H1 (cell line): Measurements from ENCODE around the gene CLDN24. TPM values are rescaled to one million over a fixed set of nuclear protein-coding genes. Genes with fewer than 3 reads are reported as not detected.

Experiments
- CTCF ChIA-PET: fragments of 300-600 bp; sonication (Branson Sonifier 250); formaldehyde crosslinking; loops from one replicate; lab custom pipeline; 2021; ENCODE audit not compliant: partially characterized antibody; lab: Charles Lee
- POLR2A ChIA-PET: fragments of 300-600 bp; sonication (Branson Sonifier 250); formaldehyde crosslinking; loops from one replicate; lab custom pipeline; 2021; ENCODE audit warnings: inconsistent platforms; ENCODE audit not compliant: partially characterized antibody; lab: Charles Lee
- DNase-seq, 2 experiments: peaks; one replicate each; pipeline versions ENCODE4 v3.0.0 to v3.0.0-alpha.2; 2010 to 2022; ENCODE audit warnings: low spot score in 2 of 2, low read depth in 1 of 2, mixed read lengths in 1 of 2
- FAIRE-seq: peaks from 2 replicates; lab custom pipeline; 2011; peaks lifted over from hg19 to GRCh38; lab: Jason Lieb, UNC
- H2AFZ ChIP-seq: 2 replicates; pipeline ENCODE4 v1.8.1; 2012; ENCODE audit warnings: low read length, inconsistent platforms
- H2AK5ac ChIP-seq: 2 replicates; pipeline ENCODE4 v1.6.1; 2013; ENCODE audit warnings: low read depth, low read length
- H2BK120ac ChIP-seq: replicated peaks from 2 replicates; pipeline ENCODE3; 2013; ENCODE audit warnings: low read depth, low read length, inconsistent platforms
- H2BK12ac ChIP-seq: 2 replicates; pipeline ENCODE4 v1.6.1; 2013; ENCODE audit warnings: low read depth, low read length
- H2BK15ac ChIP-seq: 2 replicates; pipeline ENCODE4 v1.6.1; 2013; ENCODE audit warnings: low read length
- H2BK20ac ChIP-seq: 2 replicates; pipeline ENCODE4 v1.6.1; 2013; ENCODE audit warnings: low read length
- H2BK5ac ChIP-seq: 2 replicates; pipeline ENCODE4 v1.6.1; 2013; ENCODE audit warnings: low read depth, low read length
- H3K14ac ChIP-seq: 2 replicates; pipeline ENCODE4 v1.6.1; 2013; ENCODE audit warnings: inconsistent platforms; ENCODE audit not compliant: insufficient read length
- H3K18ac ChIP-seq: 2 replicates; pipeline ENCODE4 v1.6.1; 2013; ENCODE audit warnings: low read length; ENCODE audit errors: extremely low read depth
- H3K23ac ChIP-seq: 2 replicates; pipeline ENCODE4 v1.6.1; 2013; ENCODE audit warnings: inconsistent platforms; ENCODE audit not compliant: insufficient read length
- H3K23me2 ChIP-seq: 2 replicates; pipeline ENCODE4 v1.6.1; 2013; ENCODE audit warnings: low read depth, low read length
- H3K27ac ChIP-seq: 2 replicates; pipeline ENCODE4 v1.6.1; 2011; ENCODE audit warnings: low read depth, low read length, inconsistent platforms
- H3K27me3 ChIP-seq, 4 experiments: replicated peaks in 1 of 4; 1 replicate in 1 of 4; 2 replicates in 3 of 4; pipeline versions ENCODE4 v1.6.1 to v1.8.1; 2011 to 2013; ENCODE audit warnings: low read length in 3 of 4, mild to moderate bottlenecking in 3 of 4, inconsistent platforms in 2 of 4, mixed read lengths in 2 of 4, moderate library complexity in 1 of 4; ENCODE audit not compliant: control insufficient read depth in 3 of 4, insufficient read depth in 3 of 4; ENCODE audit errors: extremely low read depth in 1 of 4
- H3K36me3 ChIP-seq, 4 experiments: 2 replicates each; pipeline versions ENCODE4 v1.6.1 to v1.8.1; 2011 to 2013; ENCODE audit warnings: mild to moderate bottlenecking in 4 of 4, low read length in 3 of 4, moderate library complexity in 2 of 4, control low read depth in 1 of 4, inconsistent platforms in 1 of 4; ENCODE audit not compliant: insufficient read depth in 4 of 4, control insufficient read depth in 2 of 4
- H3K4ac ChIP-seq: replicated peaks from 2 replicates; pipeline ENCODE3; 2013; ENCODE audit warnings: low read length, low read depth, mixed read lengths, inconsistent platforms; ENCODE audit not compliant: insufficient read length
- H3K4me1 ChIP-seq, 4 experiments: replicated peaks in 1 of 4; 1 replicate in 1 of 4; 2 replicates in 3 of 4; pipeline versions ENCODE4 v1.6.1 to v1.8.1; 2011 to 2013; ENCODE audit warnings: low read length in 3 of 4, inconsistent platforms in 2 of 4, mixed read lengths in 1 of 4; ENCODE audit not compliant: insufficient read depth in 4 of 4, control insufficient read depth in 3 of 4
- H3K4me2 ChIP-seq, 2 experiments: 2 replicates each; pipeline versions ENCODE4 v1.6.1 to v1.8.1; 2011 to 2013; ENCODE audit warnings: low read depth in 2 of 2, low read length in 2 of 2, control low read depth in 1 of 2, inconsistent platforms in 1 of 2, mild to moderate bottlenecking in 1 of 2; ENCODE audit not compliant: insufficient read depth in 1 of 2
- H3K4me3 ChIP-seq, 4 experiments: fragments of 200-600, 300-600 bp in 1 of 4; sonication (generic), shearing (Covaris generic), sonication (Bioruptor Twin) in 1 of 4; 2 replicates each; pipeline versions ENCODE4 v1.5.1 to v1.8.1; 2011 to 2016; ENCODE audit warnings: low read length in 4 of 4, low read depth in 3 of 4, control low read depth in 2 of 4, inconsistent platforms in 2 of 4, mild to moderate bottlenecking in 2 of 4, mixed read lengths in 1 of 4, moderate library complexity in 1 of 4; ENCODE audit not compliant: insufficient read depth in 2 of 4; ENCODE audit errors: extremely low read depth in 1 of 4
- H3K56ac ChIP-seq: replicated peaks from 2 replicates; pipeline ENCODE3; 2013; ENCODE audit warnings: low read depth, mild to moderate bottlenecking, mixed read lengths, low read length, inconsistent platforms; ENCODE audit not compliant: insufficient read length
- H3K79me1 ChIP-seq: 2 replicates; pipeline ENCODE4 v1.6.1; 2013; ENCODE audit warnings: low read depth, low read length, control low read depth
- H3K79me2 ChIP-seq, 2 experiments: 2 replicates each; pipeline versions ENCODE4 v1.6.1 to v1.8.1; 2012 to 2013; ENCODE audit warnings: low read length in 2 of 2, mild to moderate bottlenecking in 2 of 2, inconsistent platforms in 1 of 2; ENCODE audit not compliant: insufficient read depth in 2 of 2, control insufficient read depth in 1 of 2
- H3K9ac ChIP-seq, 4 experiments: replicated peaks in 1 of 4; 1 replicate in 1 of 4; 2 replicates in 3 of 4; pipeline versions ENCODE4 v1.6.1 to v1.8.1; 2011 to 2013; ENCODE audit warnings: low read depth in 3 of 4, low read length in 3 of 4, control low read depth in 2 of 4, mild to moderate bottlenecking in 2 of 4, moderate library complexity in 2 of 4, inconsistent platforms in 1 of 4; ENCODE audit errors: extremely low read depth in 1 of 4
- H3K9me3 ChIP-seq, 2 experiments: 2 replicates each; pipeline versions ENCODE4 v1.6.1 to v1.8.1; 2012 to 2013; ENCODE audit warnings: mild to moderate bottlenecking in 2 of 2, moderate library complexity in 2 of 2, control low read depth in 1 of 2, inconsistent platforms in 1 of 2, low read depth in 1 of 2, low read length in 1 of 2, mixed read lengths in 1 of 2; ENCODE audit not compliant: insufficient read depth in 2 of 2
- H4K20me1 ChIP-seq, 2 experiments: replicated peaks in 1 of 2; 2 replicates each; pipeline versions ENCODE3 to v1.8.1; 2011 to 2013; ENCODE audit warnings: inconsistent platforms in 2 of 2, low read length in 2 of 2, mild to moderate bottlenecking in 1 of 2; ENCODE audit not compliant: insufficient read depth in 2 of 2, control insufficient read depth in 1 of 2
- H4K5ac ChIP-seq: 2 replicates; pipeline ENCODE4 v1.6.1; 2013; ENCODE audit warnings: low read length, low read depth, mixed read lengths, inconsistent platforms; ENCODE audit not compliant: insufficient read length
- H4K8ac ChIP-seq: 2 replicates; pipeline ENCODE4 v1.8.0; 2013; ENCODE audit warnings: mild to moderate bottlenecking, moderate library complexity, low read length, inconsistent platforms; ENCODE audit not compliant: insufficient read depth; ENCODE audit errors: extremely low read depth
- H4K91ac ChIP-seq: replicated peaks from 2 replicates; pipeline ENCODE3; 2013; ENCODE audit warnings: low read length, mixed read lengths, inconsistent platforms; ENCODE audit not compliant: insufficient read length
- ASH2L ChIP-seq: fragments of 200-600, 300-600 bp; sonication (generic); IDR thresholded peaks from one replicate; pipeline ENCODE4 v1.7.1; 2017; ENCODE audit warnings: low read length
- ATF2 ChIP-seq: IDR thresholded peaks from 2 replicates; pipeline ENCODE4 v1.6.1; 2012; ENCODE audit warnings: low read length, inconsistent platforms
- CTCF ChIP-seq, 3 experiments: IDR thresholded peaks; 1 replicate in 2 of 3; 2 replicates in 1 of 3; pipeline versions ENCODE4 v1.5.1 to v1.6.1; 2011; ENCODE audit warnings: low read length in 3 of 3, mild to moderate bottlenecking in 3 of 3, inconsistent platforms in 2 of 3, low read depth in 1 of 3, moderate library complexity in 1 of 3; ENCODE audit not compliant: insufficient read depth in 1 of 3; ENCODE audit errors: control extremely low read depth in 1 of 3
- EGR1 ChIP-seq: IDR thresholded peaks from 2 replicates; pipeline ENCODE4 v1.6.1; 2011; ENCODE audit warnings: low read depth, low read length, borderline replicate concordance
- HDAC2 ChIP-seq, 2 experiments: fragments of 300-600 bp in 1 of 2; sonication (generic) in 1 of 2; IDR thresholded peaks; 2 replicates each; pipeline ENCODE4 v1.6.1; 2011 to 2012; ENCODE audit warnings: low read depth in 2 of 2, low read length in 2 of 2, mild to moderate bottlenecking in 2 of 2, moderate library complexity in 2 of 2, borderline replicate concordance in 1 of 2, inconsistent platforms in 1 of 2
- KDM4A ChIP-seq: IDR thresholded peaks from one replicate; pipeline ENCODE4 v1.7.1; 2012; ENCODE audit warnings: low read depth, mild to moderate bottlenecking, moderate library complexity, low read length, inconsistent platforms; ENCODE audit not compliant: severe bottlenecking
- SIX5 ChIP-seq: IDR thresholded peaks from 2 replicates; pipeline ENCODE4 v1.6.1; 2011; ENCODE audit warnings: mild to moderate bottlenecking, low read depth, low read length
- SP4 ChIP-seq: IDR thresholded peaks from 2 replicates; pipeline ENCODE4 v1.6.1; 2012; ENCODE audit warnings: low read length, inconsistent platforms
- SUZ12 ChIP-seq: fragments of 200-600 bp; sonication (generic); IDR thresholded peaks from 2 replicates; pipeline ENCODE4 v1.6.1; 2012; ENCODE audit warnings: mild to moderate bottlenecking, inconsistent platforms, low read length, moderate library complexity, mixed read lengths
- TCF12 ChIP-seq: IDR thresholded peaks from 2 replicates; pipeline ENCODE4 v1.6.1; 2011; ENCODE audit warnings: low read depth, mild to moderate bottlenecking, low read length
- WGBS, 2 experiments: shearing (Covaris generic) in 1 of 2; methylation state at CpG; one replicate each; pipeline versions ENCODE4 v1.1.6 to v1.1.7; 2013 to 2015; ENCODE audit warnings: low lambda C conversion rate in 2 of 2, mixed read lengths in 2 of 2, inconsistent platforms in 1 of 2, low coverage in 1 of 2, missing lambda C conversion rate in 1 of 2; ENCODE audit not compliant: insufficient replicate concordance in 2 of 2, insufficient coverage in 1 of 2, insufficient read length in 1 of 2; ENCODE audit errors: extremely low coverage in 1 of 2, missing lambda C conversion rate in 1 of 2; 5-methylcytosine and 5-hydroxymethylcytosine counted together
- polyA plus RNA-seq, 7 experiments: library from polyadenylated mRNA; depleted of rRNA in 3 of 7; stranded (reverse) in 5 of 7; unstranded in 2 of 7; fragments of >200 nt in 5 of 7; fragments of 200-250 nt in 2 of 7; gene quantifications; 1 replicate in 5 of 7; 2 replicates in 1 of 7; 4 replicates in 1 of 7; pipeline versions ENCODE4 v1.2.1 to v1.2.3, GENCODE V29; 2011 to 2013; ENCODE audit warnings: missing spikeins in 2 of 7, mixed read lengths in 2 of 7
- total RNA-seq: library from RNA; stranded (reverse); fragmentation: NEBNext Ultra II Directional; extraction: Animal tissue kit (Norgen Biotek cat#: 25700); gene quantifications from 2 replicates; pipeline ENCODE4 v1.2.1, GENCODE V29; 2021

CLDN24 gene
- total and polyA plus RNA-seq, 2 of the 8 experiments (the other 6 are each of a cell fraction or from before 2014, with no cell fraction given) = not detected

- POLR2A ChIA-PET = interaction anchor here (0.5 to 1.8 kb wide), 3 partner anchors 13 to 173 kb away, joined by 4 read pairs; no protein-coding TSS in a partner anchor
- no peaks in the 10 kb centered on the region for H3K23me2 ChIP-seq
- TF ChIP-seq HDAC2 (IDR thresholded peaks at IDR 0.05; ENCODE audit: borderline replicate concordance in 1 of 2, low read depth in 2 of 2, low read length in 2 of 2) (no peak), EGR1 (no peak), SIX5 (no peak), SUZ12 (no peak), ASH2L (no peak), CTCF (IDR thresholded peaks at IDR 0.05; ENCODE audit: control extremely low read depth in 1 of 3, insufficient read depth in 1 of 3, low read depth in 1 of 3, low read length in 3 of 3) (no peak), TCF12 (no peak), SP4 (no peak), KDM4A (no peak), ATF2 (no peak)
These were observed 31.2 kb downstream of the CLDN24 start for GRCh38 chr4:183291070-183291469.

More at GRCh38 chr4:183291070-183291469, 31.2 kb downstream of the CLDN24 start:
- H3K36me3 ChIP-seq = peaks cover 19 to 57% (median 48%) of the 10 kb centered on the region in 4 experiments
- H3K27ac ChIP-seq = no peak overlapping the region
- H4K91ac ChIP-seq = no peak overlapping the region
- no peak overlapping the region for H3K56ac ChIP-seq
- DNase-seq (no peak), FAIRE-seq (no peak)
- no peaks in the 10 kb centered on the region for H3K27me3 ChIP-seq
- peaks cover 0 to 4% of the 10 kb centered on the region in 2 experiments for H4K20me1 ChIP-seq
- H3K4me1 ChIP-seq = no peaks in the 10 kb centered on the region
- H2AFZ ChIP-seq = no peak overlapping the region
- no peak overlapping the region for H3K4ac ChIP-seq
- no peak overlapping the region for H2BK5ac ChIP-seq
- no peak overlapping the region for H4K5ac ChIP-seq
- no peaks in the 10 kb centered on the region for H3K79me1 ChIP-seq
- no peak overlapping the region for H3K4me2 ChIP-seq
- no peak overlapping the region for H3K14ac ChIP-seq
- no peak overlapping the region for H2BK20ac ChIP-seq
- no peak overlapping the region for H2BK12ac ChIP-seq
- H3K9ac ChIP-seq = no peak overlapping the region
- H2AK5ac ChIP-seq = no peak overlapping the region
- no peak overlapping the region for H3K4me3 ChIP-seq
- H3K18ac ChIP-seq = no peak overlapping the region
- no peak overlapping the region for H2BK120ac ChIP-seq
- 86% methylated on average over 2 of the region's 2 CpGs; no CpG with 5 or more reads in 1 of the 2 experiments for WGBS, 2 experiments
- H4K8ac ChIP-seq = no peak overlapping the region
- CTCF ChIA-PET = interaction anchor here (1.4 to 2.8 kb wide), 2 partner anchors 10 to 31 kb away, joined by 7 to 10 read pairs; no protein-coding TSS in a partner anchor
- H3K79me2 ChIP-seq = no peaks in the 10 kb centered on the region
- no peaks in the 10 kb centered on the region for H3K9me3 ChIP-seq
- no peak overlapping the region for H3K23ac ChIP-seq
- no peak overlapping the region for H2BK15ac ChIP-seq
